Measurements from ENCODE around the gene PTCHD1.
A peak's percentile ranks its signal among the peaks of the same experiment; 100 is the strongest.

The PTCHD1 gene

DNA sequence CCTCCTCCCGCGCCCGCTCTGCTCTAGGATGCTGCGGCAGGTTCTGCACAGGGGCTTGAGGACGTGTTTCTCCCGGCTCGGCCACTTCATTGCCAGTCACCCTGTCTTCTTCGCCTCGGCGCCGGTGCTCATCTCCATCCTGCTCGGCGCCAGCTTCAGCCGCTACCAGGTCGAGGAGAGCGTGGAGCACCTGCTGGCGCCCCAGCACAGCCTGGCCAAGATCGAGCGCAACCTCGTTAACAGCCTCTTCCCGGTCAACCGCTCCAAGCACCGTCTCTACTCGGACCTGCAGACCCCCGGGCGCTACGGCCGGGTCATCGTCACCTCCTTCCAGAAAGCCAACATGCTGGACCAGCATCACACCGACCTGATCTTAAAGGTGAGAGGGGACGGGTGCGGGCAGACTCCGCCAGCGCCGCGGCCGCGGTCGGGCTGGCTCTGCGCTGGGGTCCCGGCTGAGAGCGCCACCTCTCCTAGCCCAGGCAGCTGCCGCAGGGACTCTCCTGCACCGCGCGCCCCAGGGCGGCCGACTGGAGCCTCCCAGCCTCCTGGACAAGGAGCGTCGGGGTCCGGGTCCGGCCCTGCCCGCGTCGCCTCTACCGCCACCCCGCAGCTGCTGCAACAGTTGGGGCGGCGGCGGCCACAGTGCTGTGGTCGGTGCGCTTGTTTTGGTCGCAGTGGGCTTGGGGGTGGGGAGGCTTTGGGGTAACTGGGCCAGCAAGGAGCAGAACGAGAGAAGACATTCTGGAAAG, at the start of gene PTCHD1:
PTCHD1 (plus strand) TSS at position 2 of the 752 bp plus-strand sequence; CDS start at position 29, 27 bp downstream.
- DNase-seq (ENCODE audit: low read depth), result no peak

GRCh38 chrX:23286731-23287130, 47.9 kb upstream of the PTCHD1 start:
- no peak for DNase-seq (ENCODE audit: low read depth)

GRCh38 chrX:23287191-23287725, 47.4 kb upstream of the PTCHD1 start:
- no peak for DNase-seq (ENCODE audit: low read depth)

GRCh38 chrX:23292354-23292987, 42.2 kb upstream of the PTCHD1 start:
- DNase-seq (ENCODE audit: low read depth), result no peak

GRCh38 chrX:23292988-23293651, 41.5 kb upstream of the PTCHD1 start:
- DNase-seq (ENCODE audit: low read depth), result no peak

- DNase-seq (ENCODE audit: low read depth), result no peak
These were observed 29.8 kb upstream of the PTCHD1 start for GRCh38 chrX:23304881-23305280.

- no peak for DNase-seq (ENCODE audit: low read depth)
These were observed 22.9 kb upstream of the PTCHD1 start for GRCh38 chrX:23311731-23312130.

GRCh38 chrX:23312136-23312535, 22.5 kb upstream of the PTCHD1 start:
- DNase-seq (ENCODE audit: low read depth), result no peak

- DNase-seq (ENCODE audit: low read depth), result peak; percentile 3
These were observed 16.6 kb upstream of the PTCHD1 start for GRCh38 chrX:23317799-23318724.

GRCh38 chrX:23327104-23327503, 7.5 kb upstream of the PTCHD1 start:
- peak; percentile 0 for DNase-seq (ENCODE audit: low read depth)

DNA sequence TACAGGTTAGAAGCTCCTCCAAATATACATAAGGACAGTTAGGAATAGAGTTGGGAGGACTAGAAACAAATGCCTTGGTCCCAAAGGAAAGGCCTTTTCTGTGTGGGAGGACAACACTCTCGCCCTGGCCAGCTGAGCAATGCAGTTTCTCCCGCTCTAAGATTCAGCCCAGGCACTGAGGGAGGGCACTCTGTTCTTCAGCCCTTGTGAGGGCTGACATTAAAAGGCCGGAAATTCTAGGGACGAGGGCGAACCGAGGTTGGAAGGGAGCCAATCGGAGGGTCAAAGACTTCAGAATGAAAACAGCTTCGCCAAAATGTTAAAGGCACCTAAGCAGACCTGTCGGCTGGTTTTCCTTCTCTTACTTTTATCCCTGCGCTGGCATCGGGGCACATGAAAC, 2.9 kb upstream of the PTCHD1 start:
- DNase-seq (ENCODE audit: low read depth), result no peak

GRCh38 chrX:23332101-23332887, 2.4 kb upstream of the PTCHD1 start:
- no peak for DNase-seq (ENCODE audit: low read depth)

GRCh38 chrX:23332888-23333821, 1.5 kb upstream of the PTCHD1 start:
- no peak for DNase-seq (ENCODE audit: low read depth)

- no peak for DNase-seq (ENCODE audit: low read depth)
These were observed 668 bp upstream of the PTCHD1 start for GRCh38 chrX:23333842-23334520.

DNA sequence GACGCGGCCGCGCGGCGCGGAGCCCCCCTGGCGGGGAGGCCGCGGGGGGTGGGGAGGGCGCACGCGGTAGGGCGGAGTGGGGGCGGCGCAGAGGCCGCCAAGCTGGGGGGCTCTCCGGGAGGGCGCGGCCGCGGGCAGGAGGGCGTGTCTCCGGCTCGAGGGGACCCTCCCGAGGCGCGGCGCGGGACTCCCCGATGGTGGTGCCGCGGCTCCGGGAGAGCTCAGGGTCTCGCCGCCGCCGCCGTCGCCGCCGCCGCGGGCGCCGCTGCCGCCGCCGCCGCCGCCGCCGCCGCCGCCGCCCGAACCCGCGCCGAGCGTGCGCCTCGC, 165 bp upstream of the PTCHD1 start:
- DNase-seq (ENCODE audit: low read depth), result no peak

DNA sequence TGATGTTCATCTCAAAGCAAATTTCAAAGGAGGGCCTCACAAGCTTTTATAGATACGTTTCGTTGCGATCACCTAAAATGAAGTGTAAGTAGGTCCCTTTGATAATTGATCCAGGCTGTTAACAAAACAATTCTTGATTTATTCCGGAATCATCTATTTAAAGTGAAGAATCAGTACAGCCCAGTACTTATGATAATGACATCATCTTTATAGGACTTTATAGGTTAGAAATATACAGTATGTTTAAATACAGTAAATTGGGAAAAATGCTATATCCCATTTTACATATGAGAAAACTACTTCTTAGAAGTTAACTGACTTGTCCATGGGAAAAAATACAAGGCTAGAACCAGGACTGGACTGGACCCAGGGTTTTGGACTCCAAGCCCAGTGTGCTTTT, 3.7 kb downstream of the PTCHD1 start:
- DNase-seq (ENCODE audit: low read depth), result no peak

GRCh38 chrX:23341452-23341851, 6.8 kb downstream of the PTCHD1 start:
- DNase-seq (ENCODE audit: low read depth), result no peak

GRCh38 chrX:23344238-23344903, 9.7 kb downstream of the PTCHD1 start:
- no peak for DNase-seq (ENCODE audit: low read depth)

DNA sequence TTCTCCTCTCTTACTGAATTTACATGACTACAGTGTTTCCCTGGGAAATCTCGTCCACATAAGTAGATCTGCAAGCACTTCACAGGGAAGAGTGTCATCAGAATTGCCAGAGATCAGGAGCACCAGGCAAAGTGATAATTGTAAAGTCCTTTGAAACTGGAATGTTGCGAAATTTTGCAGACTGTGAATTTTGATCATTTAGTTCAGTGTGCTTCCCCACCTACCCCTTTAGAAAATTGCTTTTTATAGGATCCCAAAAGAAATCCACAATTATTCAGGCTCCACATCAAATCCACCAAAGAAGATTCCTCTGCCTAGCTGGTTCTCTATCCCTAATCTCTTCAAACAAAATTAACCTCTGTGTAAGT, 10.2 kb downstream of the PTCHD1 start:
- DNase-seq (ENCODE audit: low read depth), result no peak

All from amniotic epithelial cell (primary cell).